Measurements from ENCODE around the gene LANCL2. TPM values are rescaled to one million over a fixed set of nuclear protein-coding genes. Genes with fewer than 3 reads are reported as not detected.

Gene LANCL2
- total and polyA plus RNA-seq, 12 donors: 3.1 to 11.1 (median 8.6) TPM

- intact Hi-C loops (cut with DNase I): loop anchor here in 7 of 10 donors (2.0 to 10.0 kb wide), 8 partner anchors 75 to 655 kb away; no protein-coding TSS in a partner anchor
- no peak for ATAC-seq
These were observed 64.8 kb downstream of the LANCL2 start for GRCh38 chr7:55429835-55430499.

DNA sequence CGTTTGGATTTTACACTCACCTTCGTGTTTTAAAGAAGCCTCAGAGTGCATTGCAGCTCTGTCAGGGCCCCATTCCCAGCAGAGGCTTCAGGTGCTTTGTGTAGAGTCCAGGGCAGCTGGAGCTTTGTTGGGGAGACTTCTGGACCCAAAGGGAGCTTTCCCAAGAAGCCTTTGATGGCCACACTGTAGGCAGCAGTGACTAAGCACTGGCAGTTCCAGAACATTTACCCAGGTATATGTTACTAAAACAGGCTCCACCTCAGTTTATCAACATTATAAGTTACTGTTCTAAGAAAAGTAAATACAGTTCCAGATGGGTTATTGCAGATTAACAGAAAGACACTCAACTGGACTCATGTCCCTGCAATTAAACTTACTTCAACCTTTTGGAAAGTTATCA is 66.8 kb downstream of the LANCL2 start:
- no peak for TF ChIP-seq CTCF (IDR thresholded peaks at IDR 0.05)
- H3K36me3 ChIP-seq: peaks cover 0 to 16% (median 0%) of the 10 kb centered on the region in 9 donors
- H3K27ac ChIP-seq: no peak overlapping the region
- ATAC-seq (no peak), DNase-seq (no peak)
- H3K4me1 ChIP-seq: peaks cover 0 to 8% (median 0%) of the 10 kb centered on the region in 9 donors
- H3K27me3 ChIP-seq: no peaks in the 10 kb centered on the region
- H3K4me3 ChIP-seq: no peak overlapping the region
- intact Hi-C loops (cut with DNase I): loop anchor here in 8 of 10 donors (2.0 to 10.0 kb wide), 8 partner anchors 73 to 640 kb away; no protein-coding TSS in a partner anchor
- no peaks in the 10 kb centered on the region for H3K9me3 ChIP-seq
- 51 to 61% methylated on average over 2 of the region's 2 CpGs for WGBS, 2 donors

More at GRCh38 chr7:55429835-55430499, 64.8 kb downstream of the LANCL2 start:
- Histone ChIP-seq H3K4me1 (peaks cover 0 to 8% (median 0%) of the 10 kb centered on the region in 9 donors), H3K4me3 (no peak overlapping the region), H3K9me3 (no peaks in the 10 kb centered on the region), H3K36me3 (peaks cover 0 to 30% (median 15%) of the 10 kb centered on the region in 9 donors), H3K27me3 (no peaks in the 10 kb centered on the region), H3K27ac (no peak overlapping the region)
- 88% methylated on average over 11 of the region's 11 CpGs for WGBS, 2 donors
- no peak for DNase-seq
- TF ChIP-seq CTCF (IDR thresholded peaks at IDR 0.05): no peak

- intact Hi-C loops (cut with DNase I): loop anchor here in 7 of 10 donors (2.0 to 10.0 kb wide), 8 partner anchors 72 to 640 kb away; no protein-coding TSS in a partner anchor
- Histone ChIP-seq H3K27ac (no peak overlapping the region), H3K36me3 (peaks cover 0 to 16% (median 0%) of the 10 kb centered on the region in 9 donors), H3K27me3 (no peaks in the 10 kb centered on the region), H3K4me3 (no peak overlapping the region), H3K9me3 (no peaks in the 10 kb centered on the region), H3K4me1 (peaks cover 0 to 8% (median 0%) of the 10 kb centered on the region in 9 donors)
- 82 to 88% methylated on average over 3 of the region's 3 CpGs for WGBS, 2 donors
- TF ChIP-seq CTCF (IDR thresholded peaks at IDR 0.05): no peak
- ATAC-seq: no peak
- DNase-seq: no peak
These were observed 67.4 kb downstream of the LANCL2 start for GRCh38 chr7:55432506-55432905.

- ATAC-seq (peak in 6 of 8 donors; percentile 36 to 71 (median 58)), DNase-seq (no peak)
- 63 to 68% methylated on average over 13 of the region's 13 CpGs for WGBS, 2 donors
- no peak overlapping the region for H3K4me3 ChIP-seq
- H3K27ac ChIP-seq: no peak overlapping the region
- intact Hi-C loops (cut with DNase I): loop anchor here in 7 of 10 donors (2.0 to 10.0 kb wide), 8 partner anchors 72 to 639 kb away; no protein-coding TSS in a partner anchor
- H3K4me1 ChIP-seq: peaks cover 0 to 8% (median 0%) of the 10 kb centered on the region in 9 donors
- peak in 8 of 9 donors; percentile 24 to 61 (median 50) for TF ChIP-seq CTCF (IDR thresholded peaks at IDR 0.05)
- H3K9me3 ChIP-seq: no peaks in the 10 kb centered on the region
- H3K27me3 ChIP-seq: no peaks in the 10 kb centered on the region
- H3K36me3 ChIP-seq: peaks cover 0 to 14% (median 0%) of the 10 kb centered on the region in 9 donors
These were observed 68.0 kb downstream of the LANCL2 start for GRCh38 chr7:55432939-55433784.
